HG03064 (cell line): ENCODE results near the gene RILP.
A peak's percentile ranks its signal among the peaks of the same experiment; 100 is the strongest.
"Not testable (repeated sequence)": the region's sequence is repeated elsewhere in the genome, so short reads cannot be mapped to it uniquely, and the experiment has no call there.

ENCODE experiments used
- ATAC-seq: cut with Tn5 transposase; IDR thresholded peaks from one replicate; pipeline ENCODE4 v1.9.1; 2021; ENCODE audit warnings: low read depth; ENCODE audit not compliant: unreplicated experiment

The RILP gene, protein sequence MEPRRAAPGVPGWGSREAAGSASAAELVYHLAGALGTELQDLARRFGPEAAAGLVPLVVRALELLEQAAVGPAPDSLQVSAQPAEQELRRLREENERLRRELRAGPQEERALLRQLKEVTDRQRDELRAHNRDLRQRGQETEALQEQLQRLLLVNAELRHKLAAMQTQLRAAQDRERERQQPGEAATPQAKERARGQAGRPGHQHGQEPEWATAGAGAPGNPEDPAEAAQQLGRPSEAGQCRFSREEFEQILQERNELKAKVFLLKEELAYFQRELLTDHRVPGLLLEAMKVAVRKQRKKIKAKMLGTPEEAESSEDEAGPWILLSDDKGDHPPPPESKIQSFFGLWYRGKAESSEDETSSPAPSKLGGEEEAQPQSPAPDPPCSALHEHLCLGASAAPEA

DNA sequence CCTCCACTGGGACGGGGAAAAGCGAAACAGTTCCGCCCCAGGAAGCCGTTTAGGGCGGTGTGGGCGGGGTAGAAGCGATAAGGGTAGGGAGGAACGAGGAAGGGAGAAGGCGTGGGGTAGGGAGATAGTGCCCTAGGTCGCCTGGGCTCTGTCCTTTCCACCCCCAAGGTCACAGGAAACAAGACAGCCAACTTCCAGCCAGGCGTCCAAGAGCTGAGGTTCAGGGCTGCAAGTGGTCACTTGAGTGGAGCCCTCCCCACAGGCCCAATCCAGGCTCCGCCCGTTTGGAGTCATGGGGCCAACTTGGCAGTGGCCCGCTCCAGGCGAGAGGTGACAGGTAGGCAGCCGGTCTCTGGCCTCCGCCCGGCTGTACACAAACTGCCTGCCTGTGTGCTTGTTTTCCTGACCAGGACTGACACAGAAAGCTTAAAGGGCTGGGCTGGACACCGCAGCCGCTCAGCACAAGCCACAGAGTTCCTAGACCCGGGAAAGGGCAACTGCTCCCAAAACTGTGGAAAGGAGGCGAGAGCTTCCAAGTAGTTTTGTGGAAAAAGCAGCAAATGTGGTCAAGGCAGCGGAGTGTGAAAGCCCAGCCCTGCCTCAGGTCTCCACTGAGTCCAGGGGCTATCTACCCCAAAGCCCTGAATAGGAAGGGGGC, at the start of gene RILP:
RILP (minus strand) TSS at position 23 of the 658 bp plus-strand sequence. CDS start 62 bp downstream, outside the sequence.
- ATAC-seq = no peak

DNA sequence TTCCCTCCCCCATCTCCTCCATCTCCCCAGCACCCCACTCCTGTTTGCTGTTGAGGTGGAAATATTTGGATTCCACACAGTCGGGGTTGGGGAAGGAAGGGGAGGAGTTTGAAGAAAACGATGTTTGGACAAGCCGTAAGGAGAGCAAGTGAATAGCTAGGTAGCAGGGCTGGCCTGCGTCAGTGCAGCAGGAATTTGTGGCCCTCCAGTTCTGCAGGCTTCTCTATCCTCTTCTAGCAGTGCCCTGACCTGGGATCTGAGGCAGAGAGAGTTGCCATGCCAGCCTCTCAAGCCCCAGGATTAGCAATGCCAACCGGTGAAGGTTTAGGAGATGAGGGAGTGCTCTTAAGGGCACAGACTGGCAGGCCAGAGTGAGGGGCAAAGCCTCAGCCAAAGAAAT, 48.0 kb upstream of the RILP start:
- ATAC-seq = no peak

DNA sequence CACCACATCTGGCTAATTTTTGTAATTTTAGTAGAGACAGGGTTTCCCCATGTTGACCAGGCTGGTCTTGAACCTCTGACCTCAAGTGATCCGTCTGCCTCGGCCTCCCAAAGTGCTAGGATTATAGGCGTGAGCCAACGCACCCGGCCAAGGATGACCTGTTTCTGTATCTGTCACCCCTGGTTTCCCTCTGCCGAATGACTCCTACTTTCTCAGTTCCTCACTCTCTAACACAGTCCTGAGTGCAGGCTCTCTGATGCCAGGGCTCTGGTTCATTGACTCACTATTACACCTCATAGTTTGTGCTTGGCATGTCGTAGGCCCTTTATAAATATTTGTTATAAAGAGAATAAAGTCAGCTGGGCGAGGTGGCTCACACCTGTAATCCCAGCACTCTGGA, 45.7 kb upstream of the RILP start:
- ATAC-seq = no peak

DNA sequence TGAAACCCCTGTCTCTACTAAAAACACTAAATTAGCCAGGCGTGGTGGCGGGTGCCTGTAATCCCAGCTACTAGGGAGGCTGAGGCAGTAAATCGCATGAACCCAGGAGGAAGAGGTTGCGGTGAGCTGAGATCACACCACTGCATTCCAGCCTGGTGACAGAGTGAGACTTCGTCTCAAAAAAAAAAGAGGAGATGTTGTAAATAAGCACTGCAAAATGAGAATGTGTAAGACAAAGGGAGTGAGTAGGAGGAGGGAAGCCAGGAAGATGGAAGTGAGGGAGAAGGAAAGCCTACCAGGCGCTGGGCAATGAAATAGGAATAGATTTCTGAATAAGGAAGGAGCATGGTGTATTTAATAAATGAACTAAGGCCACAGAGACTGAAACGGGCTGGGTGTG, 43.7 kb upstream of the RILP start:
- no peak for ATAC-seq

DNA sequence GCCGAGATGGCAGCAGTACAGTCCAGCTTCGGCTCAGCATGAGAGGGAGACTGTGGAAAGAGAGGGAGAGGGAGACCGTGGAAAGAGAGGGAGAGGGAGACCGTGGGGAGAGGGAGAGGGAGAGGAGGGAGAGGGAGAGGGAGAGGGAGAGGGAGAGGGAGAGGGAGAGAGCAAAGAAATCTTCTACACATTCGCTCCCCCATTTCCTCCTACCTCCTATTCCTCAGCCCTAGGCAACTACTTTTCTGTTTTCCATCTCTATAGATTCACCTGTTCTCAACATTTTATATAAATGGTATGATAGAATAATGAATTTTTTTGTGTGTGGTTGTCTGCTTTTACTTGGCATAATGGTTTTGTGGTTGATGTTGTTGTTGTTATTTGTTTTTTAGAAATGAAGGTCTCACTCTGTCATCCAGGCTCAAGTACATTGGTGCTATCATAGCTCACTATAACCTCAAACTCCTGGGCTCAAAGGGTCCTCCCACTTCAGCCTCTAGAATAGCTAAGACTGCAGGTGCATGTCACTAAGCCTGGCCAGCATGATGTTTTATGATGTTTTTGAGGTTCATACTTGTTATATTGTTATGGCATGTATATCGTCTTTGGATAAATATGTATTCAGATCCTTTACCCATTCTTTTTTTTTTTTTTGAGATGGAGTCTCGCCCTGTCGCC, 41.0 kb upstream of the RILP start:
- no peak for ATAC-seq

DNA sequence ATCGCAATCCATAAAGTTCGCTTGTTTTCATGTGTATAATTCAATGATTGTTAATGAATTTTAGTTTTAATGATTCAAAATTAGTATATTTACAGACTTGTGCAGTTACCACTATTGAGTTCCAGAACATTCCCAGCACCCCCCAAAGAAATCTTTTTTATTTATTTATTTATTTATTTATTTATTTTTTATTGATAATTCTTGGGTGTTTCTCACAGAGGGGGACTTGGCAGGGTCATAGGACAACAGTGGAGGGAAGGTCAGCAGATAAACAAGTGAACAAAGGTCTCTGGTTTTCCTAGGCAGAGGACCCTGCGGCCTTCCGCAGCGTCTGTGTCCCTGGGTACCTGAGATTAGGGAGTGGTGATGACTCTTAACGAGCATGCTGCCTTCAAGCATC, 38.7 kb upstream of the RILP start:
- ATAC-seq = not testable (repeated sequence)

- ATAC-seq = no peak
Measured at GRCh38 chr17:1686086-1686485, 36.4 kb upstream of the RILP start.

GRCh38 chr17:1684378-1685189, 34.9 kb upstream of the RILP start, which contains the start of gene PRPF8:
PRPF8 (minus strand) TSS chr17:1684867; CDS start chr17:1684571, 296 bp downstream.
- peak; percentile 93 for ATAC-seq

- ATAC-seq = no peak
Measured at GRCh38 chr17:1683459-1683858, 33.8 kb upstream of the RILP start.

DNA sequence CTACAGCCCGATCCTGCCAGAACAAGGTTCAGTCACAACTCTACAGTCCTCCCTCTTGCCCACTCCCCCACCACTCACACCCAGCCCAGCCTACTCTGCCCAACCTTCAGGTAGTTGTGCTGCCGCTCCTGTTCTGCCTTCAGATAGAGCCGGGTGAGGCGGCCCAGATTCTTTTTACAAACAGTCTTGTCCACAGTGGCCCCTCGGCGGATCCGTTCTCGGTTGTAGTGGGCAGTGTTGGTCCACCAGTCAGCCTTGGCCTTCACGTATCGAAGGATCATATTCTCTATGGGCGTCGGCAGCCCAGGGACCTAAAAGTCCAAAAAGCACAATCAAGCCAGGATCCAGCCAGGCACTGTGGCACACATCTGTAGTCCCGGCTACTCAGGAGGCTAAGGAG, 26.7 kb upstream of the RILP start:
- ATAC-seq = no peak

DNA sequence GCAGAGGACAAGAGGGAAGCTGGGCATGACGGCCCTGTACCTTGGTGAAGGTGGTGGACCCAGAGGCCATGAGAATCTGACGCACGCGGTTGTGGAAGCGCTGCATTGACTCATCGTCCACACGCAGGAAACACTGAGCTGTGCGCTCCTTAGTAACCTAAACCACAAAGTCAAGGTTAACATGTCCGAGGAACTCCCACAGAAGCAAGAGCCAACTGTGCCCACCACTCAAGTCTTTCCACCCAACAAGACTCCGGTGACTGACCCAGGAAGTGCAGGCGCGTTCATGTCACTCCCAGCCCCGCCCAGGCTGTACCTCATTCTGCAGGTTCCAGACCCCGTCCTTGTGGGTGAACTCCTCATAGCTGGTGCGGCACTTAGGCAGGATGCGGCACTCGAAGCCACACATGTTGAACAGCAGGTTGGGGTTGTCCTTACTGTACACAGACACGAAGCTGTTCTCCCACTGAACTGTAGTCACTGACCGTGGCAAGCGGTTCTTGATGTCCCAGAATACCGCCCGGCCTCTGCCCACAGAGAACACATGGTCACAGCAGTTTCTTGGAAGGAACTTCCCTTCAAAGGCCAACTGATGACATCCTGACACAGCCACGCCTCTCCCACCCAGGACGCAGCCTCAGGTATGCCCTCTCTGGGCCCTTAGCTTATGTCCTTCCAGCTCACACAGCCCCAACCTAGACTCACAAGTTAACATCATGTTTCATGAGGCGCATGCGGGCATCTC, 23.5 kb upstream of the RILP start:
- ATAC-seq = no peak

DNA sequence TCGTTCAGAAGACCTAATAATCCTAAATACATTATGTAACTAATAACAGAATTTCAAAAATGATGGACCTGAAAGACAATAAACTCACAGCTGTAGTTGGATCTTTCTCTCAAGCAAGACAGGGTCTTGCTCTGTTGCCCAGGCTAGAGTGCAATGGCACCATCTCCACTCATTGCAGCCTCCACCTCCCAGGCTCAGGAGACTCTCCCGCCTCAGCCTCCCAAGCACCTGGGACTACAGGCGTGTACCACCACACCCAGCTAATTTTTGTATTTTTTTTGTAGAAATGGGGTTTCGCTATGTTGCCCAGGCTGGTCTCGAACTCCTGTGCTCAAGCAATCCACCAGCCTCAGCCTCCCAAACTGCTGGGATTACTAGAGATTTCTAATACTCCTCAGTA, 14.3 kb upstream of the RILP start:
- ATAC-seq = not testable (repeated sequence)

DNA sequence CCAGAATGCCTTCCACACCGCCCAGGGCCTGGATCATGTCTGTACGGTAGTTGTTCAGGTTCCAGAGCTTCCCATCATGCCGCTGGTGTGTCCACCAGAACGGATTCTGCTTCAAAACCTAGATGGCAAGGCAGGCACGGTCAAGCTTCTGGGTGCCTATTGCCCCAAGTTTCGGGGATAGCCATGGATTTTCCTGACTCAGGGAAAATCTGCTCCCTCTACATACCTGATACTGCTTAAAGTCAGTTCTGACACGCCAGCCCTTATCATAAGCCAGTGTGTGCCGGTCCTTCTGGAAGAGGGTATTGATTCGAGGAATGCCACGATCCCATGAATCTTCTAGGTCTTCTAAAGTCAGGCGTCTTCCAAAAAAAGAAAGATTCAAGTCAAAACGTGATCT, 11.4 kb upstream of the RILP start:
- ATAC-seq = no peak

DNA sequence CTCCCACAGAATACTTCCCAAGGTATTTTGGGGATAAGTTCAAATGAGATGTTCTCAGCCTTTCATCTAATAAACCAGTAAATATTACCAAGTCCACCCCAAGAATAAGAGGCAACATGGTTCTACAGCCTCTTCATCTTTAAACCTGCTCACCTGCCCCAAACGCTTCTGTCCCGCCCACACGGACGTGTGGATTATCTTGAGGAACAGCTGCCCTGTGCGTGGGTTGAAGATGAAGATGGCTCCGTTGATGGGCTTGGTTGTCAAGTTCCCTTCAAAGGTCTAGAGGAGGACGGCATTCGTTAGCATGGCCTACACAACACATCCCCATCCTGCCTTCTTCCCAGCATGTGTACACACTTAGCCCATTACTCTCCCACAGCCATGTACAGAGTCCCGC, 8.4 kb upstream of the RILP start:
- ATAC-seq = no peak

DNA sequence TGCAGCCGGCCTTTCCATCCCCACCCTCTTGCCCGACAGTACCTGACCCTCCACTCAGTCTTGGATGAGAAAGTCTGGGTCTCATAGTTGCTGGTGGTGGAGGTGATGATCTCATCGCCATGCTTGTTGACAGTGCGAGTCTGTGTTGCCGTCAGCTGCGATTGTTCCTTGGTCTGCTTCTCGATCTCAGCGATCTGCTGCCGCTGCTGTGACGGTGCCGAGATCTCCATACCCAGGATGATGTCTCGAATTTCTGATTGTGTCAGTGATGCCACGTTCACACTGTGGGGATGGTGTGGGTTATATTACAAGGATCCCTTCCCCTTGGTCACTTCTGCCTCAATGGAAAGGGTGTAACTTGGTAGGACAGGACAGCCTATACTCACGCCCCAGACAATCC, 4.1 kb upstream of the RILP start:
- no peak for ATAC-seq

DNA sequence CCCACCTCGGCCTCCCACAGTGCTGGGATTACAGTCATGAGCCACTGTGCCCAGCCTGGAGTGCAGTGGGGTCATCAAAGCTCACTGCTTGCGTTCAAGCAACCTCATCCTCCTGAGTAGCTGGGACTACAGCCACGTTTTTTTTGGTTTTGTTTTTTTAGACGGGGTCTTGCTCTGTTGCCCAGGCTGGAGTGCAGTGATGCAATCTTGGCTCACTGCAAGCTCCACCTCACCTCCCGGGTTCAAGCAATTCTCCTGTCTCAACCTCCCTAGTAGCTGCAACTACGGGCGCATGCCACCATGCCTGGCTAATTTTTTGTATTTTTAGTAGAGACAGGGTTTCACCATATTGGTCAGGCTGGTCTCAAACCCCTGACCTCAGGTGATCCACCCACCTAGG, 3.1 kb upstream of the RILP start:
- not testable (repeated sequence) for ATAC-seq

- ATAC-seq = no peak
Measured at GRCh38 chr17:1651559-1651844, 1.8 kb upstream of the RILP start.

GRCh38 chr17:1650731-1651558, 1.3 kb upstream of the RILP start:
- ATAC-seq = no peak
